Measurements from ENCODE around the gene NEUROD2. TPM values are rescaled to one million over a fixed set of nuclear protein-coding genes. Genes with fewer than 3 reads are reported as not detected.
A peak's percentile ranks its signal among the peaks of the same experiment; 100 is the strongest.

Gene NEUROD2
- total and polyA plus RNA-seq, 2 of the 13 experiments (the other 11 are each of a cell fraction or from before 2014, with no cell fraction given) = not detected

GRCh38 chr17:39618956-39619785 lies 11.5 kb upstream of the NEUROD2 start (continued):
- TF ChIP-seq THRA (CRISPR knock-in tag; IDR thresholded peaks at IDR 0.05; ENCODE audit: borderline replicate concordance) (no peak), ZBTB42 (CRISPR knock-in tag; IDR thresholded peaks at IDR 0.05) (peak; percentile 94; the same call in 1 of the 2 replicates), PATZ1 (CRISPR knock-in tag; IDR thresholded peaks at IDR 0.05) (peak; percentile 44)

- ATAC-seq = no peak
- Histone ChIP-seq H4K20me1 (ENCODE audit: insufficient read depth, low read length) (no peaks in the 10 kb centered on the region), H3K9ac (ENCODE audit: insufficient read depth, low read depth, low read length) (no peak overlapping the region), H3K4me3 (replicated peaks in 1 of 3; ENCODE audit: insufficient read depth in 1 of 3, low read depth in 2 of 3, low read length in 3 of 3) (peak overlapping the region; percentile 57 to 70 (median 65)), H3K4me2 (ENCODE audit: low read depth, low read length) (peak overlapping the region; percentile 92), H3K27me3 (ENCODE audit: control insufficient read depth in 1 of 2, insufficient read depth in 2 of 2, low read length in 2 of 2) (peaks cover 8 to 55% of the 10 kb centered on the region in 2 experiments), H3K27ac (ENCODE audit: extremely low read length, insufficient read depth, low read length) (no peak overlapping the region), H3K9me3 (ENCODE audit: low read length) (no peaks in the 10 kb centered on the region), H2AFZ (ENCODE audit: low read length) (no peak overlapping the region), H3K4me1 (ENCODE audit: insufficient read depth, low read length) (peaks cover 29% of the 10 kb centered on the region), H3K79me2 (ENCODE audit: insufficient read depth, low read length) (no peaks in the 10 kb centered on the region), H3K36me3 (replicated peaks in 1 of 2; ENCODE audit: control insufficient read depth in 1 of 2, insufficient read depth in 2 of 2, low read length in 2 of 2) (no peaks in the 10 kb centered on the region)
- in situ Hi-C loops (cut with HindIII; ENCODE audit: extremely low pct_ligation_motif_present, low pct_unique_long_range_greater_than_20kb) = no loop called here
- CTCF ChIA-PET (ENCODE audit: low intra/inter-chr PET ratio, low total read pairs) = no interaction called here
- FAIRE-seq = no peak
- WGBS (ENCODE audit: low lambda C conversion rate) = 4% methylated on average over 22 of the region's 33 CpGs
- no TSS peak for BruUV-seq (replicated peaks)
- intact Hi-C loops (cut with micrococcal nuclease; ENCODE audit: unreplicated experiment) = no loop called here
- POLR2A ChIA-PET = interaction anchor here (1.1 to 1.7 kb wide), 5 partner anchors 19 to 287 kb away, joined by 3 to 5 read pairs (median 5); no protein-coding TSS in a partner anchor
- no peak for DNase-seq (ENCODE audit: low spot score)
- no peak for TF ChIP-seq ZNF792 (CRISPR knock-in tag; IDR thresholded peaks at IDR 0.05)
- no peak for TF ChIP-seq ZNF274 (CRISPR knock-in tag; IDR thresholded peaks at IDR 0.05)
- TF ChIP-seq ZFP91 (CRISPR knock-in tag; IDR thresholded peaks at IDR 0.05; ENCODE audit: borderline replicate concordance) = peak; percentile 99
- no peak for TF ChIP-seq ZNF646 (CRISPR knock-in tag; IDR thresholded peaks at IDR 0.05)
These were observed 10.7 kb upstream of the NEUROD2 start for GRCh38 chr17:39618246-39618913.

All from HepG2 (cell line).